ENCODE data around the gene POLRMT.
A peak's percentile ranks its signal among the peaks of the same experiment; 100 is the strongest.
"Not testable (repeated sequence)": the region's sequence is repeated elsewhere in the genome, so short reads cannot be mapped to it uniquely, and the experiment has no call there.

The POLRMT gene

GRCh38 chr19:633068-633785 is at the start of gene POLRMT:
TSS of gene POLRMT (minus strand) at chr19:633537. CDS start at chr19:633512, 25 bp downstream.
- DNase-seq, result peak; percentile 98

GRCh38 chr19:682678-683320 is 49.5 kb upstream of the POLRMT start:
- DNase-seq, result no peak

DNA sequence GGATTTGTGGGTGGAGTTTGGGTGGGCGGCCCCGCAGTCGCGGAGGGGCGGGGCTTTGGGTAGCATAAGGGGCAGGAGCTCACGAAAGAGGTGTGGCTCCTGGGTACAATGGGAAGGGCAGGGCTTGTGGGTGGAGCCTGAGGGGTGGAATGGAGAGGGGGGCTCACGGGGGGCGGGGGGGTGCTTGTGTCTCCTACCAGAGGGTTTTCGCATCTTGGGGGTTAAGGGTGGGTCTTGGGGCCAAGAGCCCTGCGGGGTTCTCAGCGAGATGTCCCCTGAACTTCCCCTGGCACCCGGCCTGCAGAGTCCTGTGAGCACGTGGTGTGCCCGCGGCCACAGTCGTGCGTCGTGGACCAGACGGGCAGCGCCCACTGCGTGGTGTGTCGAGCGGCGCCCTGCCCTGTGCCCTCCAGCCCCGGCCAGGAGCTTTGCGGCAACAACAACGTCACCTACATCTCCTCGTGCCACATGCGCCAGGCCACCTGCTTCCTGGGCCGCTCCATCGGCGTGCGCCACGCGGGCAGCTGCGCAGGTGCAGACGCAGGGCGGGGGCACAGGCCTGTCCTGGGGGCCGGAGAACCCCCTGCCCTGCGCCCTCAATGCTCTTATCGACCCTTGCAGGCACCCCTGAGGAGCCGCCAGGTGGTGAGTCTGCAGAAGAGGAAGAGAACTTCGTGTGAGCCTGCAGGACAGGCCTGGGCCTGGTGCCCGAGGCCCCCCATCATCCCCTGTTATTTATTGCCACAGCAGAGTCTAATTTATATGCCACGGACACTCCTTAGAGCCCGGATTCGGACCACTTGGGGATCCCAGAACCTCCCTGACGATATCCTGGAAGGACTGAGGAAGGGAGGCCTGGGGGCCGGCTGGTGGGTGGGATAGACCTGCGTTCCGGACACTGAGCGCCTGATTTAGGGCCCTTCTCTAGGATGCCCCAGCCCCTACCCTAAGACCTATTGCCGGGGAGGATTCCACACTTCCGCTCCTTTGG is 48.0 kb upstream of the POLRMT start:
- no peak for DNase-seq

DNA sequence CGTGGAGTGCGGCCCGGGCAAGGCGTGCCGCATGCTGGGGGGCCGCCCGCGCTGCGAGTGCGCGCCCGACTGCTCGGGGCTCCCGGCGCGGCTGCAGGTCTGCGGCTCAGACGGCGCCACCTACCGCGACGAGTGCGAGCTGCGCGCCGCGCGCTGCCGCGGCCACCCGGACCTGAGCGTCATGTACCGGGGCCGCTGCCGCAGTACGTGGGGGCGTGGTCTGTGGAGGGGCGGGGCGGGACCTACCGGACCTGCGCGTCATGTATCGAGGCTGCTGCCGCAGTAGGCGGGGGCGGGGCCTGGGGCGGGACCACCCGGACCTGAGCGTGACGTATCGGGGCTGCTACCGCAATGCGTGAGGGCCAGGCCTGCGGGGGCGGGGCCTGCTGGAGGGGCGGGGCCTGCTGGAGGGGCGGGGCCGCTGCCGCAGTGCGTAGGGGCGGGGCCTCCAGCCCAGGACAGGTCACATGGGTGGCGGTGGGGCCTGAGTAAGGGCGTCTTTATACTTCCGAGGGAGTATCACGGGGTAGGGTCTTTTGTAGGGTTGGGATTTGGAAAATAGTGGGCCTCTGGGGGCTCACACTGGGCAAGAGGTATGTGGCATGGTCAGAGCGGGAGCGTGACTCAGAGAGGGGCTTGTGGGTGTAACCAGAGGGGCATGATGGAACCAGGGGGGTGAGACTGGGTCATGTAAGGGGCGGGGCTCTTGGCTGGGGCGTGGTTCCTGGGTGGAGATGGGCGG is 47.1 kb upstream of the POLRMT start:
- peak; percentile 99 for DNase-seq

GRCh38 chr19:679418-680286 is 46.3 kb upstream of the POLRMT start:
- DNase-seq, result peak; percentile 74

GRCh38 chr19:678791-679388 is 45.6 kb upstream of the POLRMT start:
- no peak for DNase-seq

GRCh38 chr19:677601-678436 is 44.5 kb upstream of the POLRMT start:
- DNase-seq, result no peak

- DNase-seq, result no peak
Measured at GRCh38 chr19:677201-677600, 43.9 kb upstream of the POLRMT start.

DNA sequence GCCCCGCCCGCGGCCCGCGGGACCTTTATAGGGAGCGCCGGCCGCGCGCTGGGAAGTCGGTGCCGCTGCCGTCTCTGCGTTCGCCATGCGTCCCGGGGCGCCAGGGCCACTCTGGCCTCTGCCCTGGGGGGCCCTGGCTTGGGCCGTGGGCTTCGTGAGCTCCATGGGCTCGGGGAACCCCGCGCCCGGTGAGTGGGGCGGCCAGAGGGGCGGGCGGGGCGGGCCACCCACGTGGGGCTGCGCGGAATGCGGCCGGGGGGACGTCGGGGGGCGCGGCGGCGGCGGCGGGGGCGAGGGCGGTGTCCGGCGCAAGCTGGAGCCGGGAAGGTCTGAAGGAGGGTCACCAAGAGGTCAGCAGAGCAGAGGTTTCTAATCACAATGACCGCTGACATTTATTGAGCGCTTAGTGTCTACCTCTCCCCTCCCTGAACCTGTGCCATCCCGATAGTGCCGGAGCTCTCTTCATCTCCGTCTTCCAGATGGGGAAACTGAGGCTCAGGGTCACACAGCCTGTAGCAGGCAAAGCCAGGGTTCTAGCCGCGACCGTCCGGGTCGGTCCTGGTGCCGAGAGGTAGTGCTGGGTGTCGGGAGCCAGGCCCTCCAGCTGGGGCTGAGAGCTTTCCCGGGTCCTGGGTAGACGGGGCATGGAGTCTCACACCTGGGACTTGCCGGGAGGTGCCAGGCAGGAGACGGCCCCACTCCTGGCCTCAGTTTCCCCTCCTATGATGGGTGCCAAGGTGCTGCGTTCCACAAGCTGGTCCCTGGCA is 43.2 kb upstream of the POLRMT start, which contains the start of gene FSTL3:
Gene FSTL3, plus strand, starts transcription at position 54 of the 767 bp plus-strand sequence. Its CDS starts 32 bp downstream, at position 86.
- DNase-seq, result no peak

DNA sequence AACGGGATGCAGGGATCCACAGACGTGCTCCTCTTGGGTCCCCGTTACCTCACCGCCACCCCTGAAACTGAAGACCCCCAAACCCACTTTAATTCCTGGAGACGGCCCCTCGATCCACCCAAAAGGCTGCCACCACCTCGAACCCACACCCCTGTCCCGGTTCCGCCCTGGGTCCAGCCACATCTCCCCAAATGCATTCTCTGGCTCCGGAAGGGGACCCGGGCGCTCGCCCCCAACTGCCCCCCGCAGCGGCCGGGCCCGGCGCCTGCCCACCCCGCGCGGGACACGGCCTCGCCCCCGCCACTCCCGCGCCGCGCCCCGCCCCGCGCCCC is 42.6 kb upstream of the POLRMT start:
- DNase-seq, result no peak

- DNase-seq, result no peak
Measured at GRCh38 chr19:674282-675151, 41.2 kb upstream of the POLRMT start.

DNA sequence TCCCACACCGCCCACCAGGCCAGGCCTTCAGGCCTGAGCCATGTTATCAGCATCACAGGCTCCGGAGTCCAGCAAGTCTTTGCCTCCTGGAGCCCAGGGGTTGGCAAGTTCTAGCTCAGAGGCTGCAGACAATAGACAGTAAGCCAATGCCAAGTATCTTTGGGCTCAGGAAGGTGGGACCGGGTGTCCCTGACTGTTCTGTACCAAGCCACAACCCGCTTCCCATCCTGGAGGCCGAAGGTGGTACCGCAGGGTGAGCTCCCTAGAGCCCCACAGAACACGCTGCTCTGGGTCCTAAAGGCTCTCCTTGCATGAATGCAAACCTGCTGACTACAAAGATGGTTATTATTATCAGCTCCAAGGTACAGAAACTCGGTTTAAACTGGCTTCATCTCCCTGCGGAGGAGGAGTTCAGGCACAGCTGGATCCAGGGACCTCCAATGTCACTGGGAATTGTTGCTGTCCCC is 37.3 kb upstream of the POLRMT start:
- no peak for DNase-seq

GRCh38 chr19:668675-669434 is 35.5 kb upstream of the POLRMT start:
- DNase-seq, result not testable (repeated sequence)

GRCh38 chr19:666985-667573 is 33.7 kb upstream of the POLRMT start:
- DNase-seq, result not testable (repeated sequence)

DNA sequence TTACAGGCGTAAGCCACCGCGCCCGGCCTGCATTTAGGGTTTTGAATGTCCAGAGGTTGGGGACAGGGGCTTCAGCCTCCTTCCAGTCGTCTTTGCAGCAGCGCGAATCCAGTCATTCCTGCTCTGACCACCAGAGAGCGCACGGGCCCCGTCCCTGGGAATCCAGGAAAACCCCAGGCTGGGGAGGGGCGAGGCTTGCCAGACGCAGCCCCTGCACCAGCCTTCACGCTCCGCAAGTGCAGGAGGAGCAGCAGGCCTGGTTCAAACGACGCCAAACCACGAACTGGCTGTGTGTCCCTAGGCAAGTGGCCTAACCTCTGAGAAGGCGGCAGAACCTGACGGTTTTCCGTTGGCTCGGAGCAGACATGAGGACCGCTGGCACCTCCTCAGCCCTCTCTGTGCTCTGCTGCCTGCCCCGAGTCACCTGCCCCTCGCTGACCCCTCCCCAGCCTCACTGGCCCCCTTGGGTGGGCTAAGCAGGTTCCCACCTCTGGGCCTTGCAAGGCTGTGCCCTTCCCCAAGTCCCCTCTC is 31.6 kb upstream of the POLRMT start:
- peak; percentile 90 for DNase-seq

DNA sequence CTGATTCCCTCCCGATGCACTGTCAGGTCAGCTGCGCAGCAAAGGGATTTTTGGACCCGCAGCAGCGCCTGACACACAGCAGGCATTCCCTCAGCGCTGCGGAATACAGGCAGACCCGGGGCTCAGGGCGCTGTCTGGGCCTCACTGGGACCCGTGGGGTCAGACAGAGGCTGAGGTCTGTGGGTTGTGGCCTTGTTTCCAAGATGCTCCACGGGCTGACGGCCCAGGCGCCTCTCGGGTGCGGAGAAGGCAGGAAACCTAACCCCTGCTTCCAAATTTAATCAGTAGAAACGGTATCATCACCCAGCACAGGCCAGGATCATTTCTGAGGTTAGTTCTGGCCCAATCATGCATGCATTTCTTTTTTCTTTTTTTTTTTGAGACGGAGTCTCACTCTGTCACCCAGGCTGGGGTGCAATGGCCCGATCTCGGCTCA is 30.4 kb upstream of the POLRMT start:
- DNase-seq, result no peak

Data from activated CD8-positive, alpha-beta memory T cell treated with anti-CD3 and anti-CD28 coated beads, Interleukin-2, amount 50 U/mL, for 48 hours (primary cell).